Psoas muscle (tissue), 8 donors: ENCODE results near the gene ATF7IP2. TPM values are rescaled to one million over a fixed set of nuclear protein-coding genes. Genes with fewer than 3 reads are reported as not detected.
"Not testable (repeated sequence)": the region's sequence is repeated elsewhere in the genome, so short reads cannot be mapped to it uniquely, and the experiment has no call there.

Experiments used
- ATAC-seq, 4 donors: fragments of 200-7000 bp; cut with Tn5 transposase; one replicate each; pipeline ENCODE4 v1.9.1; 2020; ENCODE audit warnings: moderate library complexity in 3 of 4, mild to moderate bottlenecking in 2 of 4
- DNase-seq, 2 donors: peaks; one replicate each; pipeline ENCODE4 v3.0.0-alpha.2; 2020
- H3K27ac ChIP-seq: fragments of 200-600 bp; one replicate; pipeline ENCODE4 v1.8.0; 2022
- H3K27me3 ChIP-seq, 3 donors: fragments of 200-600 bp in 1 of 3; one replicate each; pipeline versions ENCODE4 v1.6.1 to v1.8.0; 2013 to 2022; ENCODE audit warnings: low read length in 2 of 3, mild to moderate bottlenecking in 2 of 3, moderate library complexity in 1 of 3; ENCODE audit not compliant: insufficient read depth in 3 of 3
- H3K36me3 ChIP-seq, 2 donors: fragments of 200-600 bp in 1 of 2; one replicate each; pipeline versions ENCODE4 v1.6.1 to v1.8.0; 2013 to 2022; ENCODE audit warnings: low read depth in 1 of 2, mild to moderate bottlenecking in 1 of 2, moderate library complexity in 1 of 2; ENCODE audit not compliant: insufficient read depth in 1 of 2
- H3K4me1 ChIP-seq: fragments of 200-600 bp; one replicate; pipeline ENCODE4 v1.8.0; 2022
- H3K4me3 ChIP-seq: fragments of 200-600 bp; one replicate; pipeline ENCODE4 v1.8.0; 2022; ENCODE audit warnings: mild to moderate bottlenecking
- H3K9me3 ChIP-seq: fragments of 200-600 bp; one replicate; pipeline ENCODE4 v1.8.0; 2022
- WGBS, 3 donors: extraction: QIAGEN DNeasy Blood & Tissue Kit; methylation state at CpG; one replicate each; pipeline versions ENCODE4 v1.1.6 to v1.1.7; 2013; 5-methylcytosine and 5-hydroxymethylcytosine counted together
- intact Hi-C, 2 donors: fragments of 100-400 bp; cut with DNase I; formaldehyde crosslinking; loops; one replicate each; pipeline versions ENCODE4 v1.11.0 to v1.14.2; 2022
- polyA plus RNA-seq, 3 donors: library from polyadenylated mRNA; stranded (reverse); fragments of 200-250 nt; gene quantifications; one replicate each; pipeline ENCODE4 v1.2.3, GENCODE V29; 2013
- total RNA-seq, 4 donors: library from RNA; stranded (reverse); fragmentation: NEBNext Ultra II Directional in 2 of 4; extraction: Animal tissue kit (Norgen Biotek cat#: 25700) in 2 of 4; gene quantifications; one replicate each; pipeline versions ENCODE4 v1.2.1 to v1.2.4, GENCODE V29; 2021 to 2023
- TF ChIP-seq, protein P1 (sequence below): fragments of 200-600 bp; IDR thresholded peaks from one replicate; pipeline ENCODE4 v1.8.0; 2022; ENCODE audit warnings: antibody characterized with exemption
- donor health status: healthy with polysubstance abuse.
- donor health status: DM: no; HTN: no; CAD: no; lungs with moderate emphysema.
- donor health status: Bipolar disorder and iron deficiency.
- donor health status: healthy.
- donor health status: DM: yes; HTN: yes; CAD: no.
- donor health status: DM: no; HTN: no; CAD: no.
- donor health status: DM: no; HTN: no; CAD: no.
- donor health status: DM: yes; HTN: yes; CAD: no.

The ATF7IP2 gene
- total and polyA plus RNA-seq, 7 donors = 0.89 to 5.1 (median 2.5) TPM

DNA sequence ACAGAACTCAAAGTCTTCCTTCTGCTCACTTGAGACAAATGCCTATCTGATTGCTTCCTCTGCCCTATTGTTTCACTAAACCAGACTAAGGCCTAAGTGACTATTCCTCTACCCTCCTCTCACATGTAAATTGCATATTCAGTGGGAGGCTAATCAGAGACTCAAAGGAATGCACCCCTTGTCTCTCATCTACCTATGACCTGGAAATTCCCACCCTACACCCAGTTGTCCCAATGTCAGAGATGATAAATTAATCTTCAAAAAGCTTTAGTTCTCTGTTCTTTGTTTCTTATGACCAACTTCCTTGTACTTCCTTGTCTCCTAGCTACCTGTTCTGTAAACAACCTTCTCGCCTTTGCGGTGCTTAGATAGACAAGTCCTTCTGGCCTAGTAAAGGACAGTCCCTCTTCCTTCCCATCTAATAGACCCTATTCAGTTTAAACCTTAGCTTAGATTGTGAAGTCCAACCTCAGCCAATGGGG lies 118.6 kb downstream of the ATF7IP2 start:
- no peaks in the 10 kb centered on the region for H3K4me1 ChIP-seq
- no peak overlapping the region for H3K27ac ChIP-seq
- no peaks in the 10 kb centered on the region for H3K9me3 ChIP-seq
- no peak for ATAC-seq
- intact Hi-C loops = no loop called here
- H3K4me3 ChIP-seq = no peak overlapping the region
- no peaks in the 10 kb centered on the region for H3K27me3 ChIP-seq
- H3K36me3 ChIP-seq = no peaks in the 10 kb centered on the region
- TF ChIP-seq, protein P1, sequence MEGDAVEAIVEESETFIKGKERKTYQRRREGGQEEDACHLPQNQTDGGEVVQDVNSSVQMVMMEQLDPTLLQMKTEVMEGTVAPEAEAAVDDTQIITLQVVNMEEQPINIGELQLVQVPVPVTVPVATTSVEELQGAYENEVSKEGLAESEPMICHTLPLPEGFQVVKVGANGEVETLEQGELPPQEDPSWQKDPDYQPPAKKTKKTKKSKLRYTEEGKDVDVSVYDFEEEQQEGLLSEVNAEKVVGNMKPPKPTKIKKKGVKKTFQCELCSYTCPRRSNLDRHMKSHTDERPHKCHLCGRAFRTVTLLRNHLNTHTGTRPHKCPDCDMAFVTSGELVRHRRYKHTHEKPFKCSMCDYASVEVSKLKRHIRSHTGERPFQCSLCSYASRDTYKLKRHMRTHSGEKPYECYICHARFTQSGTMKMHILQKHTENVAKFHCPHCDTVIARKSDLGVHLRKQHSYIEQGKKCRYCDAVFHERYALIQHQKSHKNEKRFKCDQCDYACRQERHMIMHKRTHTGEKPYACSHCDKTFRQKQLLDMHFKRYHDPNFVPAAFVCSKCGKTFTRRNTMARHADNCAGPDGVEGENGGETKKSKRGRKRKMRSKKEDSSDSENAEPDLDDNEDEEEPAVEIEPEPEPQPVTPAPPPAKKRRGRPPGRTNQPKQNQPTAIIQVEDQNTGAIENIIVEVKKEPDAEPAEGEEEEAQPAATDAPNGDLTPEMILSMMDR = no peak
- 77 to 89% (median 83%) methylated on average over 2 of the region's 2 CpGs for WGBS, 3 donors
- no peak for DNase-seq

DNA sequence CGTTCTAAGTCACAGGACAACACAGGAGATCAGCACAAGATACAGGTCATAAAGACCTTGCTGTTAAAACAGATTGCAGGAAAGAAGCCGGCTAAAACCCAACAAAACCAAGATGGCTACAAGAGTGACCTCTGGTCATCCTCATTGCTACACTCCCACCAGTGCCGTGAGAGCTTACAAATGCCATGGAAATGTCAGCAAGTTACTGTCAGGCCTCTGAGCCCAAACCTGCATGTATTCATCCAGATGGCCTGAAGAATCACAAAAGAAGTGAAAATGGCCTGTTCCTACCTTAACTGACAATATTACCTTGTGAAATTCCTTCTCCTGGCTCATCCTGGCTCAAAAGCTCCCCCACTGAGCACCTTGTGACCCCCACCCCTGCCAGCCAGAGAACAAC lies 119.4 kb downstream of the ATF7IP2 start:
- 71 to 79% (median 72%) methylated on average over 3 of the region's 3 CpGs for WGBS, 3 donors
- DNase-seq, ATAC-seq, H3K9me3 ChIP-seq, H3K4me3 ChIP-seq, H3K27ac ChIP-seq, H3K4me1 ChIP-seq, H3K27me3 ChIP-seq, H3K36me3 ChIP-seq: not testable (repeated sequence)
- intact Hi-C loops = loop anchor here (5.0 kb wide), 3 partner anchors 188 to 1348 kb away; no protein-coding TSS in a partner anchor

DNA sequence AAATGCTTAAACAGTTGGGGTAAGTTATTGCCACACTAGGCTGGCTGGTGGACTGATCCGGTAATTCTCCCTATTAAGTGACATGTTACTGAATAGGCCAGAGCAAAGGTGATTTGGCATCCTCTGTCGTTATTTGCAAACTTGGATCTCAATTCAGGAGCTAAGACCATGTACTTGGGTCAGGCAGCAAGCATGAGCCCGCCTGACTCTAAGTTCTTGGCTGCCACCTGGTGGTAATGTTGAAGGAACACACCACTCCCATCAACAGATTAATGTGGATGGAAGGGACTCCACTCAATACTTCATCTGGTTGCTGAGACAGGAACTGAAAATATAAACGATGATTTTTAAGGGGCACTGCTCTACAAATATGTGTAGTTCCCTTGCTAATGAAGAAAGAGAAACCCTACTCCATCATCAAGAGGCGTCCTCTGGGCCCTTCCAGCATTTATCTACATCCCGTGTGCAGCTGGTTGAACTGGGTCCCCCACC lies 123.7 kb downstream of the ATF7IP2 start:
- H3K9me3 ChIP-seq = no peaks in the 10 kb centered on the region
- peak; percentile 87 to 96 (median 90) for ATAC-seq

DNA sequence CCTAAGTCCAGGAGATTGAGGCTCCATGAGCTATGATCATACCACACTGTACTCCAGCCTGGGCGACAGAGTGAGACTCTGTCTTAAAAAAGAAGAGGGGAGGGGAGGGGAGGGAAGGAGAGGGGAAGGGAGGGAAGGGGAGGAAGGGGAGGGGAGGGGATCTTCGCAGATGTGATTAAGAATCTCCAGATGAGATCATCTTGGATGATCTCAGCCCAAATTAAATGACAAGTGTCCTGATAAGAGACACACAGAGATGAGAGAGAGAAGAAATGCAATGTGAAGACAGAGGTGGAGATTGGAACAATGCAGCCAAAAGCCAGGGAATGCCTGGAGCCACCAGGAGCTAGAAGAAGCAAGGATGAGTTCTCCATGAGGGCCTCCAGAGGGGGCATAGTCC lies 124.4 kb downstream of the ATF7IP2 start:
- WGBS, 3 donors = 58 to 64% (median 64%) methylated on average over 2 of the region's 2 CpGs
- H3K4me1 ChIP-seq = peaks cover 17% of the 10 kb centered on the region
- no peaks in the 10 kb centered on the region for H3K9me3 ChIP-seq
- TF ChIP-seq, protein P1 = no peak
- H3K27me3 ChIP-seq = no peaks in the 10 kb centered on the region
- H3K27ac ChIP-seq = no peak overlapping the region
- DNase-seq = no peak
- intact Hi-C loops = loop anchor here (5.0 kb wide), 2 partner anchors 407 to 1848 kb away; no protein-coding TSS in a partner anchor
- H3K4me3 ChIP-seq = no peak overlapping the region
- H3K36me3 ChIP-seq = no peaks in the 10 kb centered on the region
- no peak for ATAC-seq

More for the DNA sequence above, 123.7 kb downstream of the ATF7IP2 start:
- intact Hi-C loops = loop anchor here (2.0 to 5.0 kb wide), 7 partner anchors 192 to 1941 kb away; no protein-coding TSS in a partner anchor
- H3K27me3 ChIP-seq = no peaks in the 10 kb centered on the region
- peaks cover 10% of the 10 kb centered on the region for H3K4me1 ChIP-seq
- no peak overlapping the region for H3K4me3 ChIP-seq
- H3K27ac ChIP-seq = no peak overlapping the region
- WGBS, 3 donors = 24 to 29% (median 27%) methylated on average over 6 of the region's 6 CpGs
- TF ChIP-seq, protein P1 = peak; percentile 79
- H3K36me3 ChIP-seq = no peaks in the 10 kb centered on the region
- DNase-seq = no peak

DNA sequence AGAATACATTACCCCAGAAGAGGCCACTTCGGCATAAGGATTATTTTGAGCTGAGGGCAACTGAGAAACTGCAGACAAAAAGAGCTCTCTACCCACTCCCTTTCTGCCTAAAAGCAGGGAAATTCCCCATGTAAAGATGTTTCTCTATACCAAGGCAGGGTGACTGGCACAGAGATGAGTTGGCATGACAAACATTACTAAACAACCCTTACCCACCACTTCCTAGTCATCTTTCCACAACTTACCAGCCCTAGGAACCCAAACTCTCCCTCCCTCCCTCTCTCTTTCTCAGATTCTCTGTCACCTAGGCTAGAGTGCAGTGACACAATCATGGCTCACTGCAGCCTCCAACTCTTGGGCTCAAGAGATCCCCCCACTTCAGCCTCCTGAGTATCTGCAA lies 126.0 kb downstream of the ATF7IP2 start:
- peaks cover 18% of the 10 kb centered on the region for H3K4me1 ChIP-seq
- ATAC-seq (no peak), DNase-seq (no peak)
- TF ChIP-seq, protein P1 = no peak
- intact Hi-C loops = loop anchor here (5.0 kb wide), 2 partner anchors 405 to 1850 kb away; no protein-coding TSS in a partner anchor
- H3K27ac ChIP-seq = no peak overlapping the region
- WGBS, 3 donors = 85 to 94% (median 91%) methylated on average over 1 of the region's 1 CpG
- H3K36me3 ChIP-seq = no peaks in the 10 kb centered on the region
- no peaks in the 10 kb centered on the region for H3K9me3 ChIP-seq
- no peaks in the 10 kb centered on the region for H3K27me3 ChIP-seq
- H3K4me3 ChIP-seq = no peak overlapping the region
